HS-27A (cell line): ENCODE data around the gene TBX10.
"Not testable (repeated sequence)": the region's sequence is repeated elsewhere in the genome, so short reads cannot be mapped to it uniquely, and the experiment has no call there.

Source experiments
- DNase-seq: peaks from one replicate; pipeline ENCODE4 v3.0.0-alpha.2; 2012; ENCODE audit warnings: low read depth, missing footprints

The TBX10 gene

DNA sequence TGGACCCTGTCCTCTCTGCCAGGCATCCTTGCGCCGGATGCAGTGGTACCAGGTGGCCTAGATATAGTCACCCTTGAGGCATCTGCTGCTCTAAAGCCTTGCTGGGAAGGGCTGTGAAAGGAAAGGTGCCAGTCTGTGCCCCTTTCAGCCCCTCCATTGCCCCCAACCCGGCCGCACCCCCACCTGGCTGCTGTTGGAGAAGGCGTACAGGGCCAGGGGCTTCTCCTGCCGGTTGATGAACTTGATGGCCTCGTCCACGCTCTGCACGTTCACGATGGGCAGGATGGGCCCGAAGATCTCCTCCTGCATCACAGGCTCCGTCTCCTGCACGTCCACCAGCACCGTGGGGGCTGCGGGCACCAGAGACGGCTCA, 24.6 kb upstream of the TBX10 start:
- DNase-seq = no peak

DNA sequence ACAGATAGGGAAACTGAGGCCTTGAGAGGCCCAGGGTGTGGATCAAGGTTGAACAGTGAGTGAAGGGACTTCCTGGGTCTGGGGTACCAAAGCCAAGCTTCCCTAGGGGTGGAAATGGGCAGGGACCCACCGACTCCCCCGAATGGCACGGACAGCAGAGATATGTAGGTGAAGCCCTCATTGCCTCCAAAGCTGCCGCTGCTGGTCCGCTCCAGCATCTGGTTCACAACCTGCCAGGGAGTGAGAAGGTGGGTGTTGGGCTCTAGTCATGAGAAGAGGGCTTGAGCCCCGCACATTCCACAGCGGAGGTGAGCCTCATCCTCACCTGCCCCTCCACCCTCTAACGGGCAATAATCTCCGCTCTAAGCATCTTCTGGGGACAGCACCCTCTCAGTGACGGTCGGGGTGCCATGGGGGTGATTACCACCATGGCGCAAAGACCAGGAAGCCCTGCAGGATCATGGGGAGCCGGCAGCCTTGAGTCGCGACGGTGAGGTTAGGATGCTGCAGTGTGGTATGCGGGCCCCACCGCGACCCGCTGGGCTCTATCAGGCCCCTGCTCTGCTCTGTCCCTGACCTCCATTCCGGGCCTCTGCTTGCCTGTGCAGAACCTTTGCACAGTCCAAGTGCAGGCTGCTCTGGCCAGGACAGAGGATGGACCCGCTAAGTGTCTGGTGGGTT, 24.1 kb upstream of the TBX10 start:
- no peak for DNase-seq

DNA sequence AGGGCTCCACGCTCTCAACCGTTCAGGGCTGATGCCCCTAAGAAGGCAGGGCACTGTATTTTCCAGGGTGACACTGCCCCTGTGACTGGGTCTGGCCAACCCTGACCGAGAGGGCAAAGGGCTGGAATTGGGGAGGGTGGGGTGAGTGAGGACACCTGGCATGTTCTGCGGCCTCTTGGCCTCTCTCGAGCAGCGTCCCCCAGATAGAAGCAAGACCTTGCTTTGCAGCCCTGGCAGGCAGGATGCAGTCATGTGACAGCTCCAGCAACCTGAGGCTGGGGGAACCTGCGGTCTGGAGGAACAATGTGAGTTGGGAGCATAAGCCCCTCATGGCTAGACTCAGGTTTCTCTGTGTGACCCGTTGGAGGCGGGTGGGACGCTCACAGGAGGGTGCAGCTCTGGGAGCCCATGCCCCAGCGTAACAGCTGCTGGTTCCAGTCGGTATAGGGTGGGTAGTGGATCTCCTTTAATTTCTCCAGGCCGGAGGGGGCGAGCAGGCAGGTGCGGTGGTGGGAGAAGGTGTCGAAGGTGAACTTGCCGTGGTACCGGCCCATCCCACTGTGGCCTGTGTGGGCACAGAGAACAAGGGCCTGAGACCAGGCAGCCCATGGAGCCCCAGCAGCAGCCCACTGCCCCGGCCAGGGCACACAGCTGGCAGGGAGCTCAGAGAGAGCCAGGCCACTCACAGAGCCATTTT, 23.4 kb upstream of the TBX10 start:
- no peak for DNase-seq

DNA sequence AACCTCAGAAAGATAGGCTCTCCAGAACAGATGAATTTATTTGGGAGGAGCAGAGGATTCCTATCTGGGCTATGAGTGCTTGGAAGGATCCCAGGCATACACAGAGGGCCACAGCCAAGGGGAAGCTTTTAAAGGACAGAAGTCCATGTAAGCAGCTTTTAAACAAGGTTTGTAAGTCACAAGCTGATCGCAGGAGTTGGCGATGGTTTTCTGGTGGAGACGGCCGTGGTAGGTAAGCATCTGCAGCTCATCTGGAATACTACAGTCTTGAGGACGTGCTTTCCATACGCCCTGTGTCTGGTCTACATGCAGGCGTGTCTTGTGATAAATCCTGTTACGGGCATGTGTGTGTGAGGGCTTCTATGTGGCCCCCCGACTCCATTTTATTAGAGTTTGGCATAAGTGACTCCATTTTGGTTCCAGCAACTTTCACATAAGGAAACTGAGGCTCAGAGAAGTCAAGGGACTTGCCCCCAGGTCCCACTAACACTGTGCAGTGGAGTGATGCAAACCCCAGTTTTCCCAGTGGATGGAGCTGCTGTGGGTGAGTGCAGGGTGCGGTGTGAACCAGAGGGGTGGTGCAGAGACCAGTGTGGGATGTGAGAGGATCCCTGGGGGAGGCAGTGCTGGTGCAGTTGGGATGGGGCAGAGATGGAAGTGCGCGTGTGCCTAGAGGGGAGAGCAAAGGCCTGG, 22.7 kb upstream of the TBX10 start:
- DNase-seq = no peak

DNA sequence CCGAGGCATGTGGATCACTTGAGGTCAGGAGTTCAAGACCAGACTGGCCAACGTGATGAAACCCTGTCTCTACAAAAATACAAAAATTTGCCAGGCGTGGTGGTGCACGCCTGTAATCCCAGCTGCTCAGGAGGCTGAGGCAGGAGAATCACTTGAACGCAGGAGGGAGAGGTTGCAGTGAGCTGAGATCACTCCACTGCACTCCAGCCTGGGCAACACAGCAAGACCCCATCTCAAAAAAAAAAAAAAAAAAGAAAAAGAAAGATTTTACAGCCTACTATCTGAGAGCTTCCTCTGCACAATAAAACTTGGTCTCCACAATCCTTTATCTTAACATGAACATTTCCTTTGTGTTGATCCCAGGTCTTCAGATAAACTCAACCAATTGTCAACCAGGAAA, 21.2 kb upstream of the TBX10 start:
- DNase-seq = not testable (repeated sequence)

DNA sequence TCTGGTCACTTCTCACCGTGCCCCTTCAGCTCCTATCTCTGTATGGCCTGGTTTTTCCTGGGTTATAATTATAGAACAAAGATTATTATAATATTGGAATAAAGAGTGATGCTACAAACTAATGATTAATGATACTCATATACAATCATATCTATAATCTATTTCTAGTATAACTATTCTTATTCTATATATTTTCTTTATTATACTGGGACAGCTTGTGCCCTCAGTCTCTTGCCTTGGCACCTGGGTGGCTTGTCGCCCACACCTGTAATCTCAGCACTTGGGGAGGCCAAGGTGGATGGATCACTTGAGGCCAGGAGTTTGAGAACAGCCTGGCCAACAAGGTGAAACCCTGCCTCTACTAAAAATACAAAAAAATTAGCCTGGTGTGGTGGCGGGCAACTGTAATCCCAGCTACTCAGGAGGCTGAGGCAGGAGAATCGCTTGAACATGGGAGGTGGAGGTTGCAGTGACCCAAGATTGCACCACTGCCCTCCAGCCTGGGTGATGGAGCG, 20.1 kb upstream of the TBX10 start:
- DNase-seq = not testable (repeated sequence)

DNA sequence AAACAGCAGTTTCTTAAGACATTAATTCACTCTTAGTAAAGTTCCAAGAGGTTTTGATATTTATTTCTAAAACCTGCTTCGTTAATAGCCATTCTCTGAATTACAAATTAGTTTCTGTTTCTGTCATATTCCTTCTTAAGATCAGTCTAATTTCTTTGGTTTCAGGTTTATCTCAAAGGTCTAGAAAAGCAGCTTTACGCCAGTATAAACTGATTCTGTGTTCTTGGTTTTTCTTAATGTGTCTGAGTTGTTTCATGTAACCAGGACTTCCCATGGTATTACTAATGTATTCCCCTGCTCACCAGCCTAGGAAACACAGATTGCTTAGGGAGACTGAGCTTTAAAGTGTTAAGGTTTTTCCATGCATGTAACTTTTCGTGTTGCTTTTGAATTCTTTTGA, 17.7 kb upstream of the TBX10 start:
- DNase-seq = no peak

DNA sequence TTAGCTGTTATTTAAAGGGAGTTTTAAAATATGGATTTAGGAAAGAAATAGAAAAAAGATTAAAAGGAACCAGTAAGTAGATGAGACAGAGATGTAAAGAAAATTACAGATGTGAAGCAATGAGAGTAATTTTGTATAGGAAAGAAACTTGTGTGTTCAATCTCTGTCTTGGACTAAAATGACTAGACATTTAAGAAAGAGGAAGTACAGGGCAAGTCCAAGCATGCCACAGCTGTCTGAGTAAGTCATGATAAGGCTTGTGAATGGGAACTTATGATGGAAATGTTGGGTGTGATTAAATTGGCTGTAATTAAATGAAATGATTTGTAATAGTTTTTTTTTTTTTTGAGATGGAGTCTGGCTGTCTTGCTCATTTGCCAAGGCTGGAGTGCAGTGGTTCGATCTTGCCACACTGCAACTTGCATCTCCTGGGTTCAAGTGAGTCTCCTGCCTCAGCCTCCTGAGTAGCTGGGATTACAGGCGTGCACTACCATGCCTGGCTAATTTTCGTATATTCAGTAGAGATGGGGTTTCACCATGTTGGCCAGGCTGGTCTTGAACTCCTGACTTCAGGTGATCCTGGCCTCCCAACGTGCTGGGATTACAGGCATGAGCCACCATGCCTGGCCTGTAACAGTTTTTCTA, 16.8 kb upstream of the TBX10 start:
- DNase-seq = no peak

DNA sequence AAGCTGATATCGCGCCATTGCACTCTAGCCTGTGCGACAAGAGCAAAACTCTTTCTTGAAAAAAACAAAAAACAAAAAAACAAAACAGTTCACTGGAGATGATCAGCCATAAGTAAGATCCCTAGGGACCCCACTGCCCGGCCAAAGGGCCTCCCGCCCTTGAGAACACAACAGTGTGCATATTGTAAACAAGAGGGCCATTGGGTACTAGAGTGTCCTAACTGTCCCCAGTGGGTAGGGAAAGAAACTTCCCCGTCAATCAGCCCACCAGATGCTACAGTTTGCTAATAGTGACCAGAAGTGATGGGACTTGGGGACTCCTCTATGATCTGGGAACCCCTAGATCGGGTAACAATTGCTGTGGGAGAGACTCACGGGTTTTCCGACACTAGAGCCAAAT, 14.7 kb upstream of the TBX10 start:
- DNase-seq = no peak

DNA sequence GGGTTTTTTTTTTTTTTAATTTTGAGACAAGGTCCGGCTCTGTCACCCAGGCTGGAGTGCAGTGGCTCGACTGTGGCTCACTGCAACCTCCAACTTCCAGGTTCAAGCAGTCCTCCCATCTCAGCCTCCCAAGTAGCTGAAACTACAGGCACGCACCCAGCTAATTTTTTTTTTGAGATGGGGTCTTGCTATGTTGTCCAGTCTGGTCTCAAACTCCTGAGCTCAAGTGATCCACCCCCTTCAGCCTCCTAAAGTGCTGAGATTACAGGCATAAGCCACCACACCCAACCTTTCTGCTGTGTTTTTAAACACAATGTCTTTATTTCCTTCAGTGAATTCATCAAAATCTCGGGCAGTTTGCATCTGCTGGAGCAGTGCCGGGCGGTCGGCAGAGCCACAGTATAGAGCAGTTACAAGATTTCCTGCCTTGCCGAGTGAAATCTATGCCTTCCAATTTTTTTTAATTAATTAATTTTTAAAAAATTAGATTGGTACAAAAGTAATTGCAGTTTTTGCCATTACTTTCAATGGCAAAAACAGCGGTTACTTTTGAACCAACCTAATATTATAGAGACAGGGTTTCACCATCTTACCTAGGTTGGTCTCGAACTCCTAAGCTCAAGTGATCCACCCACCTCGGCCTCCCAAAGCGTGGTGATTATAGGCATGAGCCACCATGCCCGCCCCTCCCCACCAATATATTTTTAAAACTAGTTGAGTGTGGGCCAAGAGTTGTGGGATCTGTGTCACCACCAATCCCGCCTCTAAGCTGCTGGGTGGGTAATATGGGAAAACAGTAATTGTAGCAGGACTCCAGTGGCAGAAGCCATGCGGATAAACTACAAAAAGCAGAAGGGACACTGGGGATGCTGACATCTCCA, 13.6 kb upstream of the TBX10 start:
- DNase-seq = no peak

DNA sequence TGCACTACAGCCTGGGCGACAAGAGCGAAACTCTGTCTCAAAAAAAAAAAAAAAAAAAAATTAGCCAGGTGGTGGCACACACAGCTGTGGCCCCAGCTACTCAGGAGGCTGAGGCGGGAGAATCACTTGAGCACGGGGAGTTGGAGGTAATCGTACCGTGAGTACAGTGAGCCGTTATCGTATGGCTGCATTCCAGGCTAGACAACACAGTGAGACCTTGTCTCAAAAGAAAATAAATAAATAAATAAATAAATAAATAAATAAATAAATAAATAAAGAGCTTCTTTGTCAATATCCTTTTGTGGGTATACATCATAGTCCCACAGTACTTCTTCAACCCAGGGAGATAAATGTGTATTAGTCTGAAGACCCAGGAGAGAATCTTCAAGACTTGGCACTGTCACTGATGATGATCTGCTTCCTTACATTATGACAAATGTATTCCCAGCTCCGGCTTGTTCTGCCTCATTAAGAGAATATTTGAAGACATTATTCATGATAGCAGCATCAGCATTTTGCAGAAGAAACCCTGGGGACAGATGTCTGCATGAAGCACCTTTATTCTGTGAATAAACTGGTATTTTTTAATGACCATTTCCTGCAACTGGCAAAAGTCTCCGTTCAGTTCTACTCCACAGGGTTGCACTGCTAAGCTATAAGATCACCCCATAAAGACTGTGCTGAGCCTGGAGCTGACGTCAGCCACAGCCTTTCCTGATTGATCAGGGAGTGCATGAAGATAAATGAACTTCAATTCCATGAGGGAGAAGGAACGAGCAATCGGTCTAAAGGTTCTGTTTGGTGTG, 12.6 kb upstream of the TBX10 start:
- DNase-seq = no peak

DNA sequence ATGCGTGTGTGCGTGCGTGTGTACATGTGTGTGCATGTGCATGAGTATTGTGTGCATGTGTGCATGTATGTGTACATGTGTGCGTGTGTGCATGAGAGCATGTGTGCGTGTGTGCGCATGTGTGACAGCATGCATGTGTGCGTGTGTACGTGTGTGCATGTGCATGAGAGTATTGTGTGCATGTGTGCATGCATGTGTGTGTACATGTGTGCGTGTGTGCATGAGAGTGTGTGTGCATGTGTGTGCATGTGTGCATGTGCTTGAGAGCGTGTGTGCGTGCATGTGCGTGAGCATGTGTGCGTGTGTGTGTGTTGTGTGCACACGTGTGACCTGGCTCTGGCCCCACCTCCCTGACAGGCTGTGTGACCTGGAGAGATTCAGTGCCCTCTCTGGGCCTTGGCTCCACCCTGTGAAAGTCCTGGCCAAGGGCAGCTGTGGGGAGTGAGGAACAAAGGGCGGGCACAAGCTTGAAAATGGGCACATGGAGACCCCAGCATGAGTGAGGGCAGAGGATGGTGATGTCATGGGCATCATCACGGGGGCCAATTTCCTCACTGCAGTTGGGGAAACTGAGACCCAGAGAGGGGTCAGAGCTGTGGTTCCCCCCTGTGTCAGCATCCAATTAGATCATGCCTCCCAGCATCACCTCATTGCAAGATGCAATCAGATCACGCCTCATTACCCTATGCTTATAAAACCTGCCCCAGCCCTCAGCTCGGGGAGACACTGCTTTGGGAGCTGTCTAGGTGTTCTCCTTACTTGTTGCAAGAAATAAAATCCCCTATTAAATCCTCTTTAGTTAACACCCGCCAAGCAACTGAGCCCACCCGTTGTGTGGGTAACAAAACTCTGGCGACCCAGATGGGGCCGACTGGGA, 10.3 kb upstream of the TBX10 start:
- DNase-seq = no peak

DNA sequence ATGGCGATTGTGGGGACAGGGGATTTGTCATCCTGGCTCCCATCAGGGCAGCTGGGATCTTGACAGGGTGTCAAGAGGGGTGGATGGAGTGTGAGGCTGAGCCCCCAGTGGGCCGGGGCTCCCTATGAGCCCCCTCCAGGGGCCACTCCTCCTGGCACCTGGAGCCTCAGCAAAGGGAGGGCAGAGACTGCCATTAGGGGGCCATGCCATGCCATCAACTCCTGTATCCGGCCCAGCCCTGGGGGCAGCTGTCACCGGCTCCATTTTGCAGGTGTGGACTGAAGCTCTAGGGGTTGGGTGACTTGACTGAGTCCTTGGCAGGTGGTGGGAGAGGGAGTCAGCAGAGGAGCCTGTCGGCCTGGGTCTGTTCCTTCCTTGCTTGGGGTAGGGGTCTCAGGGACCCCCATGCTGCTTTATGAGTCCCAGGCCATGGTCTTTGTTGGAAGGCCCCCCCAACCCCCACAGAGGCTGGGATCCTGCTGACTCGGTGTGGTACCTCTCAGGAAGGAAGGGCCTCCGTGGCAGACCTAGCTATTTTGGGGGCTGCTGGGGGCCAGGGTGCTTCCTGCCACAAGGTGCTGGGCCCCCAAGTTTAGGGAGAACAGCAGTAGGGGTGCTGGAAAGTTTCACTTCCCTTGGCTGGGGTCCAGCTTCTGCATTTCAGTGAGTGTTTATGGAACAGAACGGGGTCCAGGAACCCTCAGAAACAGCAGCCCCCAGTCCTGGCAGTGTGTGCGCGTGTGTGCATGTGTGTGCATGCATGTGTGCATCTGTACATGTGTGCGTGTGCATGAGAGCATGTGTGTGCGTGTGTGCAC, 9.4 kb upstream of the TBX10 start:
- DNase-seq = no peak

DNA sequence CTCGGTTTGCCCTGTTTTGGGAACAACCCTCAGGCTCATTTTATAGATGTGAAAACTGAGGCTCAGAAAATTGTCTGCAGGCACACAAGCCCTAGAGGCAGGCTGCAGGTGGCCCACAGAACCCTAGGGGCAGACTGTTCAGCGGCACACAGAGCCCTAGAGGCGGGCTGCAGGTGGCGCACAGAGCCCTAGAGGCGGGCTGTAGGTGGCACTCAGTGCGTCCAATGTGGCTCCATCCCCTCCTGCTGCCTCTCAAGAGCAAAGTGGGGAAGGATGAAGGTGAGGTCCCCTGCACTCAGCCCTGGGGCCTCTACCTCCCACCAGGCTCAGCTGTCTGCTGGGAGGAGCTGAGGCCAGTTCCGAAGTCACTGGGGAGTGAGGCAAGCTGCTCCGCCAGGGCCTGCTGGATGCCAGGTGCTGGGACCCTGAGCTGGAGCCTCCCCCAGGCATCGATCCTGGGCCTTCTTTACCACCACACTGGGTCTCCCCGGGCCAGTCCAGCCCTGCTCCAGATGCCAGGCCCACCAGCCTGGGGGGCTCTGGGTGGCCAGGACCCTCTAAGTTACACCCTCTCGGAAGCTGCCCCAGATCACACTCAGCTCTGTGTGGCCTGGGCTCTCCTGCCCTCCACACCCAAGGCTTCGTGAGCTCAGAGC, 8.7 kb upstream of the TBX10 start:
- no peak for DNase-seq

DNA sequence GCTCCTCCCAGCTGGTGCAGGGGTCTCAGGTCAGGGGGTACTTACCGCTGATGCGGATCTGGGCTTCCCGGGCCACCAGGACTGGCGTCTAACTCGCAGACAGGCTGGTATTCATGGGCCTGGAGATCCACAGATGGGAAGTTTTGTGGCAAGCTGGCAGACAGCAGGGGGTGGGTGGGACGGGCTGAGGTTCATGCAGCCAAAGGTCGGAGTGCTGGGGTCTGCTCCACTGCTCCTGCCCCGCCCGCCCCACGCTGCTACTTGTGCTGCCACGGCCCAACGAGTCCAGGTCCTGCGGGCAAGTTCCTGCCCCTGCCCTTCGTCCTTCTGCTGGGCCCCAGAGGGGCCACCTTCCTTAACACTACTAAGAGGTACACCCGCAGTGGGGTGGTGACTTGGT, 7.9 kb upstream of the TBX10 start:
- no peak for DNase-seq

DNA sequence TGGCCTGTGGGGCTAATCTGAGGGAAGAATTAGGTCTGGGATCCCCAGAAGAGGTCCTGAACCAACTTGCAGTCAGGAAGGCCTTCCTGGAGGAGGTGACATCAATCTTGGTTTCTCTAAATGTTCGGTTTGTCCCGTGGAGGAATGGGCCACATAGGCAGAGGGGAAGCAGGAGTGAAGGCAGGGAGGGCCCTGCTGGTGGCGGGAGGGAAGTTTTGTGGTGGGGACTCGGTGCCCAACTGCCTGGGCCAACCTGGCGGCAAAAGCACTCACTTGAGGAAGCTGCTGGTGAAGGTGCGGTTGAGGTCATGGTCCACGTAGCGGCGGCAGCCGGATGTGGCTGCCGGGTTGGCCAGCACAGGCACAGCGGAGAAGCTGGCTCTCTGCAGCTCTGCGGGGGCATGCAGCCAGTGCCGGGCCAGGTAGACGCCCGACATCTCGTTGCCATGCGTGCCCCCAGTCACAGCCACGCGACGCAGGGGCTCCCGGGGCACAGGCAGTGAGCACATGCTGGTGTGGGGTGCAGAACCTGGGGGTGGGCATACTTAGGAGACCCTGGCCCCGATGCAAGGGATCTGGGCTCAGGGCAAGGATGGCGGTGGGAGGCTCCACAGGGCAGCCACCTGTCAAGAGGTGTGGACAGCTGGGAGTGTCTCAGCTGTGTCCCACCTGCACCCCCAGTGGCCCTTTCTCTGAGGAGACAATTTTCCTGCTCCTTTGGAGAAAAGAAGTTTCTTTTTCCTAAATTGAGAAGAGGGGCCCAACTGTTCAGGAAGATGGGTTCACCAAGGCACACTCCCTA, 7.2 kb upstream of the TBX10 start:
- DNase-seq = no peak
